ENCODE data around the gene VTCN1. TPM values are rescaled to one million over a fixed set of nuclear protein-coding genes. Genes with fewer than 3 reads are reported as not detected.

Gene VTCN1
- total RNA-seq, 2 experiments from 2014 or later = not detected

GRCh38 chr1:117231748-117232373 lies 21.1 kb upstream of the VTCN1 start:
- peaks cover 2% of the 10 kb centered on the region for H3K27me3 Mint-ChIP-seq
- CTCF ChIA-PET = no interaction called here

GRCh38 chr1:117231312-117231711 lies 20.6 kb upstream of the VTCN1 start:
- Mint-ChIP-seq H3K27ac (no peak overlapping the region), H3K4me1 (no peaks in the 10 kb centered on the region), H3K27me3 (peaks cover 2% of the 10 kb centered on the region), H3K36me3 (ENCODE audit: low read depth) (no peaks in the 10 kb centered on the region), H3K9me3 (no peaks in the 10 kb centered on the region), H3K4me3 (no peak overlapping the region)
- no peak for DNase-seq
- ChIA-PET CTCF (no interaction called here), POLR2A (no interaction called here)

More at GRCh38 chr1:117231748-117232373, 21.1 kb upstream of the VTCN1 start:
- Mint-ChIP-seq H3K4me1 (no peaks in the 10 kb centered on the region), H3K4me3 (no peak overlapping the region), H3K27ac (no peak overlapping the region), H3K9me3 (no peaks in the 10 kb centered on the region), H3K36me3 (ENCODE audit: low read depth) (no peaks in the 10 kb centered on the region)
- DNase-seq = no peak
- POLR2A ChIA-PET = no interaction called here

GRCh38 chr1:117229217-117229616 lies 18.5 kb upstream of the VTCN1 start:
- no peak overlapping the region for H3K4me3 Mint-ChIP-seq
- no peaks in the 10 kb centered on the region for H3K36me3 Mint-ChIP-seq (ENCODE audit: low read depth)
- ChIA-PET POLR2A (no interaction called here), CTCF (no interaction called here)
- no peaks in the 10 kb centered on the region for H3K9me3 Mint-ChIP-seq
- peaks cover 2% of the 10 kb centered on the region for H3K27me3 Mint-ChIP-seq
- no peak overlapping the region for H3K27ac Mint-ChIP-seq
- no peak for DNase-seq
- no peaks in the 10 kb centered on the region for H3K4me1 Mint-ChIP-seq

GRCh38 chr1:117225931-117226330 lies 15.2 kb upstream of the VTCN1 start:
- ChIA-PET POLR2A (no interaction called here), CTCF (no interaction called here)
- H3K27ac Mint-ChIP-seq = no peak overlapping the region
- H3K27me3 Mint-ChIP-seq = peaks cover 2% of the 10 kb centered on the region
- no peak overlapping the region for H3K4me3 Mint-ChIP-seq
- DNase-seq = no peak
- no peaks in the 10 kb centered on the region for H3K4me1 Mint-ChIP-seq
- H3K36me3 Mint-ChIP-seq (ENCODE audit: low read depth) = no peaks in the 10 kb centered on the region
- H3K9me3 Mint-ChIP-seq = no peaks in the 10 kb centered on the region

- Mint-ChIP-seq H3K9me3 (peaks cover 2% of the 10 kb centered on the region), H3K4me1 (no peaks in the 10 kb centered on the region), H3K4me3 (no peak overlapping the region), H3K36me3 (ENCODE audit: low read depth) (no peaks in the 10 kb centered on the region), H3K27me3 (peaks cover 5% of the 10 kb centered on the region), H3K27ac (no peak overlapping the region)
- CTCF ChIA-PET = no interaction called here
- no peak for DNase-seq
- POLR2A ChIA-PET = no interaction called here
These were observed 6.0 kb upstream of the VTCN1 start for GRCh38 chr1:117216718-117217117.

- ChIA-PET CTCF (no interaction called here), POLR2A (no interaction called here)
- no peak for DNase-seq
- no peaks in the 10 kb centered on the region for H3K36me3 Mint-ChIP-seq (ENCODE audit: low read depth)
- H3K9me3 Mint-ChIP-seq = peaks cover 2% of the 10 kb centered on the region
- peaks cover 5% of the 10 kb centered on the region for H3K27me3 Mint-ChIP-seq
- no peak overlapping the region for H3K4me3 Mint-ChIP-seq
- H3K27ac Mint-ChIP-seq = no peak overlapping the region
- no peaks in the 10 kb centered on the region for H3K4me1 Mint-ChIP-seq
These were observed 5.2 kb upstream of the VTCN1 start for GRCh38 chr1:117215733-117216462.

- Mint-ChIP-seq H3K9me3 (no peaks in the 10 kb centered on the region), H3K36me3 (ENCODE audit: low read depth) (no peaks in the 10 kb centered on the region), H3K27me3 (peaks cover 5% of the 10 kb centered on the region), H3K4me3 (no peak overlapping the region), H3K27ac (no peak overlapping the region), H3K4me1 (no peaks in the 10 kb centered on the region)
- DNase-seq = no peak
- ChIA-PET CTCF (no interaction called here), POLR2A (no interaction called here)
These were observed 4.3 kb upstream of the VTCN1 start for GRCh38 chr1:117215019-117215418.

GRCh38 chr1:117213046-117213445 lies 2.3 kb upstream of the VTCN1 start:
- Mint-ChIP-seq H3K36me3 (ENCODE audit: low read depth) (no peaks in the 10 kb centered on the region), H3K9me3 (no peaks in the 10 kb centered on the region), H3K4me1 (no peaks in the 10 kb centered on the region), H3K27me3 (no peaks in the 10 kb centered on the region), H3K27ac (no peak overlapping the region), H3K4me3 (no peak overlapping the region)
- no peak for DNase-seq
- CTCF ChIA-PET = no interaction called here
- POLR2A ChIA-PET = no interaction called here

- CTCF ChIA-PET = interaction anchor here (1.0 kb wide), 1 partner anchor 548 kb away, joined by 3 read pairs; no protein-coding TSS in a partner anchor
- H3K9me3 Mint-ChIP-seq = no peaks in the 10 kb centered on the region
These were observed 341 bp downstream of the VTCN1 start for GRCh38 chr1:117210386-117210785.

GRCh38 chr1:117209094-117209493 lies 1.6 kb downstream of the VTCN1 start:
- Mint-ChIP-seq H3K4me3 (no peak overlapping the region), H3K9me3 (no peaks in the 10 kb centered on the region), H3K27ac (no peak overlapping the region), H3K4me1 (no peaks in the 10 kb centered on the region), H3K36me3 (ENCODE audit: low read depth) (no peaks in the 10 kb centered on the region), H3K27me3 (peaks cover 8% of the 10 kb centered on the region)
- CTCF ChIA-PET = no interaction called here
- DNase-seq = no peak
- POLR2A ChIA-PET = no interaction called here

More at GRCh38 chr1:117210386-117210785, 341 bp downstream of the VTCN1 start:
- Mint-ChIP-seq H3K4me1 (no peaks in the 10 kb centered on the region), H3K27me3 (peaks cover 8% of the 10 kb centered on the region), H3K27ac (no peak overlapping the region), H3K36me3 (ENCODE audit: low read depth) (no peaks in the 10 kb centered on the region), H3K4me3 (no peak overlapping the region)
- no peak for DNase-seq
- POLR2A ChIA-PET = no interaction called here

- Mint-ChIP-seq H3K27me3 (peaks cover 8% of the 10 kb centered on the region), H3K4me1 (no peaks in the 10 kb centered on the region), H3K27ac (no peak overlapping the region), H3K36me3 (ENCODE audit: low read depth) (no peaks in the 10 kb centered on the region), H3K9me3 (no peaks in the 10 kb centered on the region), H3K4me3 (no peak overlapping the region)
- CTCF ChIA-PET = no interaction called here
- POLR2A ChIA-PET = no interaction called here
- no peak for DNase-seq
These were observed 2.1 kb downstream of the VTCN1 start for GRCh38 chr1:117208580-117208979.

GRCh38 chr1:117205368-117205767 lies 5.4 kb downstream of the VTCN1 start:
- Mint-ChIP-seq H3K36me3 (ENCODE audit: low read depth) (no peaks in the 10 kb centered on the region), H3K9me3 (no peaks in the 10 kb centered on the region), H3K27me3 (peaks cover 19% of the 10 kb centered on the region), H3K27ac (no peak overlapping the region), H3K4me3 (no peak overlapping the region), H3K4me1 (no peaks in the 10 kb centered on the region)
- no peak for DNase-seq
- ChIA-PET POLR2A (no interaction called here), CTCF (no interaction called here)

GRCh38 chr1:117201808-117202207 lies 8.9 kb downstream of the VTCN1 start:
- H3K9me3 Mint-ChIP-seq = no peaks in the 10 kb centered on the region
- no peak for DNase-seq
- ChIA-PET POLR2A (no interaction called here), CTCF (no interaction called here)
- H3K4me3 Mint-ChIP-seq = no peak overlapping the region
- peaks cover 14% of the 10 kb centered on the region for H3K27me3 Mint-ChIP-seq
- no peak overlapping the region for H3K27ac Mint-ChIP-seq
- no peaks in the 10 kb centered on the region for H3K4me1 Mint-ChIP-seq
- no peaks in the 10 kb centered on the region for H3K36me3 Mint-ChIP-seq (ENCODE audit: low read depth)

GRCh38 chr1:117198097-117198496 lies 12.6 kb downstream of the VTCN1 start:
- H3K27me3 Mint-ChIP-seq = peaks cover 12% of the 10 kb centered on the region
- H3K4me1 Mint-ChIP-seq = no peaks in the 10 kb centered on the region
- CTCF ChIA-PET = no interaction called here
- POLR2A ChIA-PET = no interaction called here
- no peak for DNase-seq
- H3K9me3 Mint-ChIP-seq = no peaks in the 10 kb centered on the region
- H3K36me3 Mint-ChIP-seq (ENCODE audit: low read depth) = no peaks in the 10 kb centered on the region
- no peak overlapping the region for H3K4me3 Mint-ChIP-seq
- H3K27ac Mint-ChIP-seq = no peak overlapping the region

All from activated CD4-positive, alpha-beta memory T cell treated with anti-CD3 and anti-CD28 coated beads, Interleukin-2, amount 10 ng/mL, durations not matched to agents 7 days and 5 days (primary cell).